Measurements from ENCODE around the gene TMEM132C.

Gene TMEM132C

GRCh38 chr12:128415036-128415560 lies 148.1 kb downstream of the TMEM132C start:
- DNase-seq (ENCODE audit: low read depth in 2 of 2) = no peak

- no peak for DNase-seq (ENCODE audit: low read depth in 2 of 2)
Measured at GRCh38 chr12:128418944-128419343, 152.0 kb downstream of the TMEM132C start.

- DNase-seq (ENCODE audit: low read depth in 2 of 2) = no peak
Measured at GRCh38 chr12:128420163-128420562, 153.2 kb downstream of the TMEM132C start.

- DNase-seq (ENCODE audit: low read depth in 2 of 2) = no peak
Measured at GRCh38 chr12:128421375-128421774, 154.4 kb downstream of the TMEM132C start.

DNA sequence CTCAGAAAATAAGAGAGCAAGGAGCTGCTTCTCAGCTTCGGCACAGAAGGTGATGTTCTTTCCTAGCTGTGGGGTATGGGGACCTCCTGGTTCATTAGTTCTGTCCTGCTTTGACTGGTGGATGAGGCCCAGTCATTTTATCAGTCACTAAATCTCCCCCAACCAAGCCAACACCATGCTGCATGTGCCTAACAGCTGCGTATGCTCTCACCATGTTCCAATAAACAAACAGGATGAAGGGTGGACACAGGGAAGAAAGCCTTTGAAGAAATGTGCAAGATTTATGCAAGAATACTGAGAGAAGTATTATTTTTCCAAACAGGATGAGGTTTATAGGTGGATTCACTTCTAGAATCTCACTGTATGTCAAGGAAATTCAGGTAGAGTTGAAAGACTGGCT lies 156.2 kb downstream of the TMEM132C start:
- DNase-seq (ENCODE audit: low read depth in 2 of 2) = no peak

DNA sequence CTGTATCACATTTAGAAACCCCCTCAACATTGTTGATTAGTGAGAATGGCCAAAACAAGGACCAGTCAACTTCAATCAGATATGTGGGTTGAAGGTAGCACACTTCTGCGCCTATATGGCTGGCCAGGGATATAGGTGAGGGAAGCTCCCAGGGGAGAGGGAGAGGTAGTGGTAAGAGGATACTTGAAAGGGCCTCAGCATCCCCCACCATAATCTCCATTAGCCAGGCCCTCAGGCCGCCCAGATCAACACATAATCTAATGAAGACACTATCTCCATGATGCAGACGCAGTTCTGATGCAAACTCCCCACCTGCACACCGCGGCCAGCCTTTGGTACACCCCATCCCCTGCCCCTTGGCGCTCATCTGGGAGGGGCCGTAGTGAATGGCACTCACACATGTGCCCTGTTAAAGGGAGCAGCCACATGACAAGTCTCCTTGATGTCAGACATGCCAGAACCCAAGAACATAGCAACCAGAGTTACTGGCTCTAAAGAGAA lies 158.0 kb downstream of the TMEM132C start:
- no peak for DNase-seq (ENCODE audit: low read depth in 2 of 2)

GRCh38 chr12:128425666-128426331 lies 158.8 kb downstream of the TMEM132C start:
- DNase-seq (ENCODE audit: low read depth in 2 of 2) = no peak

DNA sequence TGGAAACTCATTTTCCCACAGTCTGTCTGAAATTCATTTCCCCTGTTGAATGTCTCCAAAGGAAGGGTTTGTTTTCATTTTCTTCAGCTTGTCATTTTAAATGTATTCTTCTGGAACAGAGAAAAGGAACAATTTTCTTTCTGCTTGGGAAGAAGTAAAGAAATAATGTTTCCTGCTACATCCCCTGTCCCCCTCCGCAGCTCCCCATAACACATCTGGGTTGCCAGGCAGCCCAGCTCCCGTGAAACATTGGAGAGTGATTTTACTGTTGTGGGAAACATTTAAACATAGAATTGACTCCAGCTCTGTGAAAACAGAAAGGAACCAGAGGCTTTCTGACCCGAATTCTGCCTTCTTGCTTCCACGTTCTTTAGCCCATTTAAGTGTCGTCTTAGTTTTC lies 159.5 kb downstream of the TMEM132C start:
- no peak for DNase-seq (ENCODE audit: low read depth in 2 of 2)

DNA sequence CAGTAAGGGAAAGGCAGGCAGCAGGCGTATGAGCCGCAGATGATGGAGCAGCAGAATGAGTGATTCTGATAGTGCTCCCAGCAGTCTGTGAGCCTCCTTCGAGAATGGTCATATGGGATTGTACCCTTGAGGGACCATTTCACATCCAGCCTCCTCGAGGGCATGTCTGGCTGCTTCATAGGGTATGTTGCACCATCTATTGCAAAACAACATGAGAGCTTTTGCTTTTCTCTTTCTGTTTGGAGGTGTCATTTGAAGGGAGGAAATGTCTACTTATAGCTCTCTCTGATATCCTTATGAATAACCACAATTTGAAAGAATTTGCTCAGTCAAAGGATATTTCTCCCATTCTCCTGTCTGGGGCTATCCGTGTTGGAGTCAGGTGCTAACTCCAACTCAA lies 172.8 kb downstream of the TMEM132C start:
- DNase-seq (ENCODE audit: low read depth in 2 of 2) = no peak

DNA sequence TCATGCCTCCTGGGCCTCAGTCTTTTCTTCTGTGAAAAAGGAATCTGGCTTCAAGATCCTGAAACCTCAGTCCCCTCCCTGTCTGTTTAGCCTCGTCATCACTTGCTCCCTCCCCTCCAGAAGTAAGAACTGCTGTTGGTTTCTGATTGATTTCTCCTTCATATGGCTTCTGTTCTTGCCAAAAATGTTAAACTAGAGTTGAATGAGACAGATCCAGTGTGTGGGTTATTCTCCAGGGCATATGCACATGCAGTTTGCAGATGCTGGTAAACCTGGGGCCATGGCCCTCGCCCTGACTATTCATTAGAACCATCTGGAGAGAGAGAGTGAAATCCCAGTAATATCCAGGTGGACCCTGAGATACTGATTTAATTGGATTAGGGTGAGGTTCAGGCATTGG lies 175.1 kb downstream of the TMEM132C start:
- no peak for DNase-seq (ENCODE audit: low read depth in 2 of 2)

GRCh38 chr12:128444598-128444997 lies 177.6 kb downstream of the TMEM132C start:
- no peak for DNase-seq (ENCODE audit: low read depth in 2 of 2)

GRCh38 chr12:128445415-128446127 lies 178.6 kb downstream of the TMEM132C start:
- DNase-seq (ENCODE audit: low read depth in 2 of 2) = no peak

DNA sequence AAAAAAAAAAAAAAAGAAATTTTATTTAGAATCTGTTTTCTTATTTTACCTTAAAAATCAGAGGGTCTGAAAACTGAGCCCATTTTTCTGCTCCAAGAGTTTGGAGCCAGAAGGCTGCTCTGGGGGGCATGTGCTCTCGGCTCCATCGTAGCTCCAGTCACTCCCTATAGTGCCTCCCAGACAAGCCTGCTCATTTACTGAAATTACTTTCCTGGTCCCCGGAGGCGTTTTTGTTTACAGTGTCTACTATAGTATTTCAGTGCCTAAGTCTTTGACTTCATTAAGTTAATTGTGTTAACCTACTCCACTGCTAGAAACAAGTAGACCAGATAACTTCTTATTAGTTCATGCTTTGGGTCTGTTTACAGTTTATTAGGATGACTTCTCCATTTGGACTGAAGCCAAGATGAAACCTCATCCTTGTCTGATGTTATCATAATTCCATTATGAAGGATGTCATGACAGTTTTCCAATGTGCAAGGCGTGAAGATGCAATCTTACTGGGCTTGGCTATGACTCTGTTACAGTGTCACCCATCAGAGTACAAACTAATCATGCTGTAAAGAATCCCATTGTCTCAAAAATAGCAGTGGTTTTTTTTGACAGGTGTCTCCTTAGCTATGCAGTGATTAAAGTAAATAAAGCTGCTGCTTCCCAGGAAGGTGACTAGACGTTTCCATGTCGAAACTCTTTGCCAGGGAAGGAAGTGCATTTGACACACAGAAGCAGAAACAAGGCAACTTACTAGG lies 182.3 kb downstream of the TMEM132C start:
- DNase-seq (ENCODE audit: low read depth in 2 of 2) = no peak

DNA sequence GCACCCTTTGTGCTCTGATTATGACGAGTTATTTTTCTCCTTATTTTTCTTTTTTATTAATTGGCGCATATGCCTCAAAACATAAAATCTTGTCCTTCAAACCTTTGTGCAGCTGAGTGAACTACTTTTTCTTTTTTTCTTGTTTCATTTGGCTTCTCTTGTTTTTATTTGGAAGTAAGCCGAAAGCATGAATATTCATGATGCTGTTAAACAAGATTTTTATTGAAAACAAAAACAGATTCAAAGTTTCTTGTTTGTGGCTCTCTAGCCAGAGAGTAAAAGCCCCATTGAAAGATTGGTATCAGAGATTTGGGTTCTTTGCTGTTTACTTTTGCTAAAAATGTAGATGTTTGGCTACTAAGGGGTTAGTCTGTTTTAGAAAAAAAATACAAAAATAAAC lies 183.8 kb downstream of the TMEM132C start:
- no peak for DNase-seq (ENCODE audit: low read depth in 2 of 2)

DNA sequence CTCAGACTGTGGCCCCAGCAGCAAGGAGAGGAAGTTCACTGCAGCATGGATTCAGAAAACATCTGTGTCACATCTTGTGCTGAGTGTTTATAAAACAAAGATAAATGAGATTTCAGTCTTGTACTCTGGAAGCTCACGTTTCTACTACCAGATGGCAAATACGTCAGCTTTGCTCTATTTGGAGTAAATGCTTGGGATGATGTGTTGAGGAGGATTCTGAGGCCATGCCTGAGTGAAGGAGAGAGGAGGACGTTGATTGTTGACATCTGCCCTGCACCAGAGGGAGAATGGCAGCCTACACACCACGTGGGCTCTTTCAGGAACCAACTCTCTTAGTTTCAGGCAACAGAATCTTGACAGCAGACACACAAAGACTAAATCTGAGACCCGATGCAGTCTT lies 188.9 kb downstream of the TMEM132C start:
- no peak for DNase-seq (ENCODE audit: low read depth in 2 of 2)

- no peak for DNase-seq (ENCODE audit: low read depth in 2 of 2)
Measured at GRCh38 chr12:128456922-128457321, 190.0 kb downstream of the TMEM132C start.

DNA sequence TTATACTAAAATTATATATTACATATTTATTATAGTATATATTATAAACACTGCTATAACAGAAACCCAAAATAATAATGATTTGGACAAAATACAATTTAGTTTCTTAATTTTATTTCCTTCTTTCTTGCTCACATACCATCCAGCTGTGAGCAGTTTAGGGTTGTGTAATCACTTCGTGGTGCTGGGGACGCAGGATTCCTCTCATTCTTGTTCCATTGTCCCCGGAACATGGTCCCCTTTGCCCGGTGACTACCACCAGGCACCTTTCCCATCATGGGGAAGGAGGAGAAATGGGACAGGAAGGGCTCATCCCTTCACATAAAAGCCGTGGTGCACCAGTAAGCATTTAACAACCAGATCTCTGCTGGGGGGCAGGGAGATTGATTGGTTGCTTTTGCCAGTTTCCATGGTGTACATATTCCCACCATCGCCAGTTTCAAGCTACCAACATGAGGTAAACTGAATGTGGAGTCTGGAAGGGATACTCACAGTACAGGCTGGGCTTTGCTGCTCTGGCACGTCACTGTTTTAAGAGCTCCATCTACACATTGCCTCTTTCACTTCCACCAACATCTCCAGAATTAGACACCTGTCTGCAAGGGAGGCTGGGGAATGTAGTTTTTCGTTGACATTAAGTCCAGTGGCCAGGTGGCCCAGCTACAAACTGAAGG lies 191.5 kb downstream of the TMEM132C start:
- no peak for DNase-seq (ENCODE audit: low read depth in 2 of 2)

DNA sequence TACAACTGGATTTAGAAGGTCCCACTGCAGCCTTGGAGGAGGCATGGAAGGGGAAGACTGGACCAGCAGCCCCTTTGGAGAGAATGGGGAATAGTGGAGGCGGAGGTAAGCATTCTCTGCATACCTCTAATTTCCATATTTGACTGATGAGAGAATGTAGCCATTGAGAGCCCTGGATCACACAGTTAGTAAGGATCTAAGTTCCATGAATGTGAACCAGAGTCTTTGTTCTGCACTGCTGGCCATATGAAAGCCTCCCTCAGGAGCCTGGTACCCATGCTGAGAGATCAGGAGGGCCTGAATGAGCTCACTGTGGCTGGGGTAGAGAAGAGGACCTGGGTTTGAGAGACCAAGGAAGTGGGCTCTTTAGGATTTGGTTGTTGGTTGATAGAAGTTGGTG lies 192.1 kb downstream of the TMEM132C start:
- no peak for DNase-seq (ENCODE audit: low read depth in 2 of 2)

DNA sequence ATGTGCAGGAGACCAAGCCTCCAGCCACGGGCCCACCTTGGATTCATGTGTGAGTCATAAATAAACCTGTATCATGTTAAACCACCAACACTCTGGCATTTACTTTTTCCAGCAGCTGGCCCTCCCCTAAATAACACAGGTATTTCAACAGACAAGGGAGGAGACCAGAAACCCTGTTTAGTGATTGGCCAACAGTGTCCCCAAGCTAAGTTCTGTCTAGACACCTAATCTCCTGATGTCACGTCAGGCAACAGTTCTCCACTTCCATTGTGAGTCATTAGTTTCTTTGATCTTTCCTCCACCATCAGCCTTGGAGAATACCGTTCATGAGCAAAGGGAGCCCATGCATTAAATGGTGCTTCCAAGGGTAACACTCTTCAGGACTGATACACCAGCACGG lies 196.9 kb downstream of the TMEM132C start:
- no peak for DNase-seq (ENCODE audit: low read depth in 2 of 2)

DNA sequence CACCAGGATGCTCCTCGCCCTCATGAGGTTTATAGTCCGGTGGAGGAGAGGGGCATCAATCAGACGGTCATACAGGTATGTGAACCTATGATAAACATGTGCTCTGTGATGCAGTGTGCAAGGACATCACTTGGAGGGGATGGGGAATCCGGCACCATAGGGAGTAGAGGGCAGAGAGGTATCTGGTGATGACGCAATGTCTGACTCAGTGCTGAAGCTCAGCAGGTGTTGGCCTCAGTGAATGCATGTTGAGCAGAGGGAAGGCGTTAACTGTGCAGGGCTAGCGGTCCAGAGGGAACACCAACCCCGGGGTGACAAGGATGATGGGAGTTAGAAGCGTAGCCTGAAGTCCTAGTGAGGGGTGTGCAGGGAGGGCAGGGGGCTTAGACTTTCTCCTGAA lies 200.9 kb downstream of the TMEM132C start:
- no peak for DNase-seq (ENCODE audit: low read depth in 2 of 2)

GRCh38 chr12:128468926-128469325 lies 202.0 kb downstream of the TMEM132C start:
- no peak for DNase-seq (ENCODE audit: low read depth in 2 of 2)

- DNase-seq (ENCODE audit: low read depth in 2 of 2) = no peak
Measured at GRCh38 chr12:128471491-128471890, 204.5 kb downstream of the TMEM132C start.
